GM18873 (cell line): ENCODE data around the gene HLA-DQA1.
A peak's percentile ranks its signal among the peaks of the same experiment; 100 is the strongest.
"Not testable (repeated sequence)": the region's sequence is repeated elsewhere in the genome, so short reads cannot be mapped to it uniquely, and the experiment has no call there.

Experiments used
- ATAC-seq: cut with Tn5 transposase; IDR thresholded peaks from one replicate; pipeline ENCODE4 v1.9.1; 2021; ENCODE audit warnings: mild to moderate bottlenecking, moderate library complexity, moderate number of reproducible peaks; ENCODE audit not compliant: unreplicated experiment, low FRiP score

Gene HLA-DQA1

DNA sequence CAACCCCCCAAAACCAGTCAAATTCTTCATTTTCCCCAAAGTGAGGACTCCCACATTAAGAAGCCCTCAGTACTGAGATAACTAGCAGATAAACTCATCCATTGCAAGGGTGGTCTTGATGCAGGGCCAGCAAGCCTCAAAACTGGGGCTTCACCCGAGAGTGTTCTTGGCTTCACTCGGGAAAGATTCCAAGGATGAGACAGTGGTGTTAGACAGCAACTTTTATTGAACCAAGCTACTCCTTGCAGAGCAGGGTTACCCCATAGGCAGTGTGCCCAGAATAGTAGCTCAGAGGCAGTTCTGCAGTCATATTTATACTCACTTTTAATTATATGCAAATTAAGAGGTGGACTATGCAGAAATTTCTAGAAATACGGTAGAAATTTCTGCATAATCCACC, 15.8 kb upstream of the HLA-DQA1 start:
- ATAC-seq = no peak

DNA sequence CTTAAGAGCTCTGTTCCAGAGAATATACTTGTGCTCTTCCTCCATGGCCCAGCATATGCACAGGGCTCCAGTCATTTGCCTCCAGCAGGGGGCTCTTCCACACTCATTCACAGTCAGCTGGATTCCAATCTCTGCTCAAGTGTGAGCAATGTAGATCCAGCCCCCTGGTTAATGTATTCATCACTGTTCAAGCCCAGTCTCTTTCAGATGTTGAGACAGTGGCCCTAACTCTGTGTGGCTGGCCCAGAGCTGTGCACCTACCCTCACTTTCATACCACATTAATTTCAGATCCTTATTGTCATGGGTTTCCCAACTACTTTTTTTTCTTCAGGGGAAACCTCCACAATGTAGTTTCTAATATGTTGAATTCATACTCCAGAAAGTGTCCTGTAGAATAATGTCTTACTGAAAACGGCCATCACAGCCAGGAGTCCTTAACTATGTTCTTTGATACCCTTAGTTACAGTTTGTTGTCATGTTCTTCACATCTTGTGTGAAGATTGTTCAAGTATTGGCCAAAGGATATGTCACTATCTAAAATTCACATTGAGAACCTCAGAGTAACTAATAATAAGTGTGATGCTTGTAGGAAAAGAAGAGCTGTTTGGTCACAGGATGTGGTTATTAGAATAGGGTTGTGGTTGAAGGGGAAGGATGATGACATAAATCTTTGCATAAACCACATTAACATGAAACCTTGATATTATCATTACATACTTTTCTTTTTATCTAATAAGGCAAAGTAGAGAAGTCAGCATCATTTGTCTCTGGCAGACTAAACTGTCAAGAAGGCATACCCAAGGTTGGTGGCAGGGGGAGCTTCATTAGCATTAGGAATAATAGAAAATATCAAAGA, 14.4 kb upstream of the HLA-DQA1 start:
- ATAC-seq = peak; percentile 64

DNA sequence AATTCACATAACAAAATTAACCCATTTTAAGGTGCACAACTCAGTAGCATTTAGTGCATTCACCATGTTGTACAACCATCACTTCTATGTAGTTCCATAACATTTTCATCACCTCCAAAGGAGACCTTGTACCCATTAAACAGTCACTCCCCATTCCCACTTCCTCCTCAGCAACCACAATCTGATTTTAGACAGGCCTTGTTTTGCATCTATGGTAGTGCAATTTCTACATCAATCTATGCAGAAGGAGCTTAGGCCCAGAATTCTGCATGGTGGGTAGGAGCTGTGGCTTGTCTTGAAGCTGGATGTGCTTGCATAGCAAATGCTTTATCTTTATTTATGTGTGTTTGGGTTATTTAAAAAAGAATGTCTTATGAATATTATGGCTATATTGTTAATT, 13.5 kb upstream of the HLA-DQA1 start:
- no peak for ATAC-seq

GRCh38 chr6:32624565-32624964, 12.6 kb upstream of the HLA-DQA1 start:
- no peak for ATAC-seq

GRCh38 chr6:32625137-32625536, 12.1 kb upstream of the HLA-DQA1 start:
- ATAC-seq = no peak

- no peak for ATAC-seq
Observed at GRCh38 chr6:32627249-32627648, 10.0 kb upstream of the HLA-DQA1 start.

DNA sequence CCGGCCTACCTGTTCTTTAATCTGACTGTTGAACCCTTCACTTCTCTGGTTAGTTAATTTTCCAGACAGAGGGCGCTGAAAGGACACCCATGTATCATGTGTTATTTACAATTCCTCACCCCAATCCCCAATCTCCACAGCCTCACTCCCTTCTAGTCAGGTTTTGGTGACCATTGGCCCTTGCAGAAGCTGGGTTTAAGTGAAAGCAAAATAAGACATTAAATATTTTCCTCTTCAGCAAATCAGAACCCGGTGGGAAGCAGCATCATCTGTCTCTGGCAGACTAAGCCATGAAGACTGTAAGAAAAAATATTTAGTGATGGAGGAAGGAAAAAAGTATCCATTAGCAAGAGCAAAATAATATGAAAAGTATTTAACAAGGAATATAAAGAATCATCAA, 9.4 kb upstream of the HLA-DQA1 start:
- ATAC-seq = no peak

DNA sequence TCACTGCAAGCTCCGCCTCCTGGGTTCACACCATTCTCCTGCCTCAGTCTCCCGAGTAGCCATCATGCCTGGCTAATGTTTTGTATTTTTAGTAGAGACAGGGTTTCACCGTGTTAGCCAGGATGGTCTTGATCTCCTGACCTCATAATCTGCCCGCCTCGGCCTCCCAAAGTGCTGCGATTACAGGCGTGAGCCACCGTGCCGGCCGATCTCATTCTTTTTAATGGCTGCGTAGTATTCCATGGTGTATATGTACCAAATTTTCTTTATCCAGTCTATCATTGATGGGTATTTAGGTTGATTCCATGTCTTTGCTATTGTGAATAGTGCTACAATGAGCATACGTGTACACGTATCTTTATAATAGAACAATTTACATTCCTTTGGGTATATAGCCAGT, 7.4 kb upstream of the HLA-DQA1 start:
- not testable (repeated sequence) for ATAC-seq

- no peak for ATAC-seq
Observed at GRCh38 chr6:32635526-32636123, 1.6 kb upstream of the HLA-DQA1 start.

DNA sequence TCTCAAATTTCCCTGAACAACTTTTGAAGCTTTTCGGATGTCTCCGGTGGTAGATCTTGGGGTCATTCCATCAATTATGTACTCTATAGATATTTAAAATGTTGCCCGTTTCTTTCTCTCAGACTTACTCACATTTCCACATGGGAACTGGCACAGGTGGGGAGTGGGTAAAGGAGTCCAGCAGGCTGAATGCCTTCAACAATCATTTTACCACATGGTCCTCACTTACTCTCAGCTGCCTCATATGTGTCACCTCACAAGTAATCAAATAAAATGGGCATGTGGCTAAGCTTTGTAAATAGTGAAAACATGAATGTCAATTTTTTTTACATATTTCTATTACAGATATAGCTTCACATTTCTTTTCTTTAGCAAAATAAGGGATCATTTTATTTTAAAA, 677 bp downstream of the HLA-DQA1 start:
- ATAC-seq = no peak

GRCh38 chr6:32638532-32639219, 1.5 kb downstream of the HLA-DQA1 start:
- no peak for ATAC-seq

- ATAC-seq = no peak
Observed at GRCh38 chr6:32639440-32640394, 2.5 kb downstream of the HLA-DQA1 start.

DNA sequence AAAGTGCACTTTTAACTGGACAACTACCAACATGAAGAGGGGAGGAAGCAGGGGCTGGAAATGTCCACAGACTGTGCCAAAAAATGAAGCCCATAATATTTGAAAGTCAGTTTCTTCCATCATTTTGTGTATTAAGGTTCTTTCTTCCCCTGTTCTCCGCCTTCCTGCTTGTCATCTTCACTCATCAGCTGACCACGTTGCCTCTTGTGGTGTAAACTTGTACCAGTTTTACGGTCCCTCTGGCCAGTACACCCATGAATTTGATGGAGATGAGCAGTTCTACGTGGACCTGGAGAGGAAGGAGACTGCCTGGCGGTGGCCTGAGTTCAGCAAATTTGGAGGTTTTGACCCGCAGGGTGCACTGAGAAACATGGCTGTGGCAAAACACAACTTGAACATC, 3.9 kb downstream of the HLA-DQA1 start:
- no peak for ATAC-seq

- not testable (repeated sequence) for ATAC-seq
Observed at GRCh38 chr6:32641785-32642719, 4.8 kb downstream of the HLA-DQA1 start.

GRCh38 chr6:32642720-32643106, 5.5 kb downstream of the HLA-DQA1 start:
- no peak for ATAC-seq

- ATAC-seq = no peak
Observed at GRCh38 chr6:32643904-32644303, 6.7 kb downstream of the HLA-DQA1 start.

- ATAC-seq = no peak
Observed at GRCh38 chr6:32645047-32645703, 8.0 kb downstream of the HLA-DQA1 start.

DNA sequence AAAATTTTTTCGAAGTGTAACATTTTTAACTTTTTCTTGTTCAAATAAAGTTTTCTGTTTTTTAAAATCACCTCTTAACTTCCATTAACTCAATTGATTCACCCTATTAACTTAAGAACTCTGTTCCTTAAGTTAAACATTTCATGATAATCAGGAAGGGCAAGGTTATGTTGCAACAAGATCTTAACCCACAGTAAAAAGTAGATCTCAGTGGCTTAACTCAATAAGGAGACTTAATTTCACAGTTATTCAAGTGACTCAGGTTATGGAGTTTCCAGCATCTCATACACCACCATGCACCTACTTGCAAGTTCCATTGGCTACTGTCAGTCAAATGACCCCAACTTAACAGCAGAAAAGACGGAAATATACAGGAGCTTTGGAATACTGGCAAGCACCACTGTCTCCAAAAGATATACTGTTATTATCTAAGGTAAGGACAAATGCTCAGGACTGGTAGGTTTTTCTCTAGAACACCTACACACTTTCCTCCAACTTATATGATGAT, 18.1 kb downstream of the HLA-DQA1 start:
- ATAC-seq = no peak

- ATAC-seq = not testable (repeated sequence)
Observed at GRCh38 chr6:32657329-32657728, 20.1 kb downstream of the HLA-DQA1 start.
